Measurements from ENCODE around the gene GATAD2A. TPM values are rescaled to one million over a fixed set of nuclear protein-coding genes. Genes with fewer than 3 reads are reported as not detected.

The GATAD2A gene
- total RNA-seq, 4 donors from 2014 or later = 67.8 to 99.9 (median 79.8) TPM

DNA sequence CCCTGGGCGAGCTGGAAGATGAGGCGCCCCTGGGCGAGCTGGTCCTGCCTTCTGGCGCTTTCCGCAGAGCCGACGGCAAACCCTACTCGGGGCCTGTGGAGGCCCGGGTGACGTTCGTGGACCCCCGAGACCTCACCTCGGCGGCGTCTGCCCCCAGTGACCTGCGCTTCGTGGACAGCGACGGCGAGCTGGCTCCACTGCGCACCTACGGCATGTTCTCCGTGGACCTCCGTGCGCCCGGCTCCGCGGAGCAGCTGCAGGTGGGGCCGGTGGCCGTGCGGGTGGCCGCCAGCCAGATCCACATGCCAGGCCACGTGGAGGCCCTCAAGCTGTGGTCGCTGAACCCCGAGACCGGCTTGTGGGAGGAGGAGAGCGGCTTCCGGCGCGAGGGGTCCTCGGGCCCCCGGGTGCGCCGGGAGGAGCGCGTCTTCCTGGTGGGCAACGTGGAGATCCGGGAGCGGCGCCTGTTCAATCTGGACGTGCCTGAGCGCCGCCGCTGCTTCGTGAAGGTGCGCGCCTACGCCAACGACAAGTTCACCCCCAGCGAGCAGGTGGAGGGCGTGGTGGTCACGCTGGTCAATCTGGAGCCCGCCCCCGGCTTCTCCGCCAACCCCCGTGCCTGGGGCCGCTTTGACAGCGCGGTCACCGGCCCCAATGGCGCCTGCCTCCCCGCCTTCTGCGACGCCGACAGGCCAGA, 138.9 kb downstream of the GATAD2A start:
- no peaks in the 10 kb centered on the region for H3K9me3 ChIP-seq
- no peak overlapping the region for H3K27ac ChIP-seq
- TF ChIP-seq POLR2A (IDR thresholded peaks at IDR 0.05) = no peak
- no peak for TF ChIP-seq CTCF (IDR thresholded peaks at IDR 0.05)

DNA sequence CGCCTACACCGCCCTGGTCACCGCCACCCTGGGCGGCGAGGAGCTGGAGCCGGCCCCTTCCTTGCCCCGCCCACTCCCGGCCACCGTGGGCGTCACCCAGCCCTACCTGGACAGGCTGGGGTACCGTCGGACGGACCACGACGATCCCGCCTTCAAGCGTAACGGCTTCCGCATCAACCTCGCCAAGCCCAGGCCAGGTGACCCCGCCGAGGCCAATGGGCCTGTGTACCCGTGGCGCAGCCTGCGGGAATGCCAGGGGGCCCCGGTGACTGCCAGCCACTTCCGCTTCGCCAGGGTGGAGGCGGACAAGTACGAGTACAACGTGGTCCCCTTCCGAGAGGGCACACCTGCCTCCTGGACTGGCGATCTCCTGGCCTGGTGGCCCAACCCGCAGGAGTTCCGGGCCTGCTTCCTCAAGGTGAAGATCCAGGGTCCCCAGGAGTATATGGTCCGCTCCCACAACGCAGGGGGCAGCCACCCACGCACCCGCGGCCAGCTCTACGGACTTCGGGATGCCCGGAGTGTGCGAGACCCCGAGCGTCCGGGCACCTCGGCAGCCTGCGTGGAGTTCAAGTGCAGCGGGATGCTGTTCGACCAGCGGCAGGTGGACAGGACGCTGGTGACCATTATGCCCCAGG, 139.6 kb downstream of the GATAD2A start:
- no peak for DNase-seq
- Histone ChIP-seq H3K27me3 (peaks cover 0 to 11% of the 10 kb centered on the region in 2 donors), H3K4me3 (no peak overlapping the region), H3K4me1 (peaks cover 0 to 16% (median 15%) of the 10 kb centered on the region in 4 donors), H3K27ac (no peak overlapping the region), H3K9me3 (no peaks in the 10 kb centered on the region), H3K36me3 (no peaks in the 10 kb centered on the region)
- TF ChIP-seq POLR2A (IDR thresholded peaks at IDR 0.05) = no peak
- no peak for TF ChIP-seq CTCF (IDR thresholded peaks at IDR 0.05)

More for the DNA sequence above, 138.9 kb downstream of the GATAD2A start:
- H3K36me3 ChIP-seq = no peaks in the 10 kb centered on the region
- peaks cover 0 to 12% of the 10 kb centered on the region in 2 donors for H3K27me3 ChIP-seq
- peaks cover 0 to 20% (median 16%) of the 10 kb centered on the region in 4 donors for H3K4me1 ChIP-seq
- DNase-seq = no peak
- H3K4me3 ChIP-seq = no peak overlapping the region

DNA sequence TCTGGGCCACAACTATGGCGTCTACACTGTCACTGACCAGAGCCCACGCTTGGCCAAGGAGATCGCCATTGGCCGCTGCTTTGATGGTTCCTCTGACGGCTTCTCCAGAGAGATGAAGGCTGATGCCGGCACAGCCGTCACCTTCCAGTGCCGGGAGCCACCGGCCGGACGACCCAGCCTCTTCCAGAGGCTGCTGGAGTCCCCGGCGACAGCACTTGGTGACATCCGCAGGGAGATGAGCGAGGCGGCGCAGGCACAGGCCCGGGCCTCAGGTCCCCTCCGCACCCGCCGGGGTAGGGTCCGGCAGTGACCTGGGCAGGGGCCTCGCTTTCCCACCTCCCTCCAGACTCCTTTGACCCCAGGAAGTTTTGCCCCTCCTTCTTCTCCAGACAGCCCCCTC, 140.2 kb downstream of the GATAD2A start:
- TF ChIP-seq POLR2A (IDR thresholded peaks at IDR 0.05) = no peak
- no peak for TF ChIP-seq CTCF (IDR thresholded peaks at IDR 0.05)
- Histone ChIP-seq H3K4me3 (no peak overlapping the region), H3K36me3 (no peaks in the 10 kb centered on the region), H3K27me3 (peaks cover 0 to 5% of the 10 kb centered on the region in 2 donors), H3K4me1 (peaks cover 0 to 10% (median 9%) of the 10 kb centered on the region in 4 donors), H3K9me3 (no peaks in the 10 kb centered on the region), H3K27ac (no peak overlapping the region)
- no peak for DNase-seq

- Histone ChIP-seq H3K27ac (no peak overlapping the region), H3K4me1 (no peaks in the 10 kb centered on the region), H3K27me3 (no peaks in the 10 kb centered on the region), H3K36me3 (no peaks in the 10 kb centered on the region), H3K9me3 (no peaks in the 10 kb centered on the region), H3K4me3 (no peak overlapping the region)
- DNase-seq = no peak
- TF ChIP-seq POLR2A (IDR thresholded peaks at IDR 0.05) (no peak), CTCF (IDR thresholded peaks at IDR 0.05) (no peak)
Observed at GRCh38 chr19:19546751-19547162, 141.3 kb downstream of the GATAD2A start.

DNA sequence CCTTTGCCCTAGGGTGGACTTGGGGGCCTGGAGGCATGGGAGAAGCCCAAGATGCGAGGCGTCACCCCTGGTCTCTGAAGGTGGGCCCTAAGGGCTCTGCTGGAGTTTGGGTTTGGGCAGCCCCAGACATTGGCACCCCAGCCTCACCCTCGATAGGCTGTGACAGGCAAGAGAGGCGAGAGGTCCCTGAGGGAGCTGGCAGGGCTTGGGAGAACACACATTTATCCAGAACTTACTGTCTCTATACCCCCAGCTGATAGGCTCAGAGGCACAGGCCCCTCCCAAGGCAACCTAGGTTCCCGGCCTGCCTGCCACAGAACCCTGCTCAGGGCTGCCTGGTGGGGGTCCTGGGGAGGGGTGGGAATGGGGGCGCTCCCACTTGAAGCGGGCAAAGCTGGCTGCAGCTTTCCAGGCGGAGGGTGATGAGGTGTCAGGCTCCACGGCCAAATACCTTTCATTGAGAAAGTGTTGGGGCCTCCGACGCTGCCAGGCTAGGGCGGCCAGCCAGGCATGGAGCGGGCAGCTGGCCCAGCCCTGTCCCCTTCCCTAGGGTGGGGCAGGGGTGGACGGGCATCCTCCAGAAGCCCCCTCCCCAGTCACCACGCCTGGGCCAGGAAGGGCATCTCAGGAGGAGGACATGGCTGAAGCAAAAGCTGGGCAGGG, 142.3 kb downstream of the GATAD2A start:
- no peak for TF ChIP-seq CTCF (IDR thresholded peaks at IDR 0.05)
- TF ChIP-seq POLR2A (IDR thresholded peaks at IDR 0.05) = no peak
- Histone ChIP-seq H3K9me3 (no peaks in the 10 kb centered on the region), H3K27ac (no peak overlapping the region), H3K4me1 (no peaks in the 10 kb centered on the region), H3K36me3 (no peaks in the 10 kb centered on the region), H3K27me3 (no peaks in the 10 kb centered on the region), H3K4me3 (no peak overlapping the region)
- no peak for DNase-seq

Measured in Peyer's patch (tissue), 4 donors.